NB4 (cell line): ENCODE results near the gene HNRNPDL.

ENCODE experiments used
- POLR2A ChIP-seq: IDR thresholded peaks from 2 replicates; pipeline ENCODE4 v1.6.1; 2011; ENCODE audit warnings: mild to moderate bottlenecking; ENCODE audit not compliant: insufficient read length; ENCODE audit errors: extremely low read depth
- TF ChIP-seq, protein P1 (sequence below): IDR thresholded peaks from one replicate; pipeline ENCODE4 v1.5.1; 2012; ENCODE audit warnings: low read depth, low read length

DNA sequence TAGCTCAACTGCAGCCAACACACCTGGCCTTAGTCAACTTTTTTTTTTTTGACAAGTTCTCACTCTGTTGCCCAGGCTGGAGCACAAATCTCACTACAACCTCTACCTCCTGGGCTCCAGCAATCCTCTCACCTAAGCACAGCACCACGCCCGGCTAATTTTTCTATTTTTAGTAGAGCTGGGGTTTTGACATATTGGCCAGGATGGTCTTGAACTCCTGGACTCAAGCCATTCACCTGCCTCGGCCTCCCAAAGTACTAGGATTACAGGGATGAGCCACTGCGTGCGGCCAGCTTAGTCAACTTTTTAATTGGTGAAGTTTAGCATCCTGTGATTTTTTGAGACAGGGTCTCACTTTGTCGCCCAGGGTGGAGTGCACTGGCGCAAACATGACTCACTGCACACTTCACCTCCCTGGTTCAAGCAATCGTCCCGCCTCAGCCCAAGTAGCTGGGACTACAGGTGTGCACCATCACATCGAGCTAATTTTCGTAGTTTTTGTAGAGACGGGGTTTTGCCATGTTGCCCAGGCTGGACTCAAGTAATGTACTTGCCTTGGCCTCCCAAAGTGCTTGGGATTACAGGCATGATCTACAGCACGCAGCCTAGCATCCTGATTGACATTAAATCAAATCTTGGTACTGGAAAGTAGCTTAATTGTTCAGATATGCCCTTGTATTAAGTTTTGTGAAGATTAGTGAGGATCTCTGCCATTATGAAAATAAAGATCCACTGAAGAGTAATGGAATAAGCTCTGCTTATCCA, 8.3 kb downstream of the HNRNPDL start:
- TF ChIP-seq, protein P1, sequence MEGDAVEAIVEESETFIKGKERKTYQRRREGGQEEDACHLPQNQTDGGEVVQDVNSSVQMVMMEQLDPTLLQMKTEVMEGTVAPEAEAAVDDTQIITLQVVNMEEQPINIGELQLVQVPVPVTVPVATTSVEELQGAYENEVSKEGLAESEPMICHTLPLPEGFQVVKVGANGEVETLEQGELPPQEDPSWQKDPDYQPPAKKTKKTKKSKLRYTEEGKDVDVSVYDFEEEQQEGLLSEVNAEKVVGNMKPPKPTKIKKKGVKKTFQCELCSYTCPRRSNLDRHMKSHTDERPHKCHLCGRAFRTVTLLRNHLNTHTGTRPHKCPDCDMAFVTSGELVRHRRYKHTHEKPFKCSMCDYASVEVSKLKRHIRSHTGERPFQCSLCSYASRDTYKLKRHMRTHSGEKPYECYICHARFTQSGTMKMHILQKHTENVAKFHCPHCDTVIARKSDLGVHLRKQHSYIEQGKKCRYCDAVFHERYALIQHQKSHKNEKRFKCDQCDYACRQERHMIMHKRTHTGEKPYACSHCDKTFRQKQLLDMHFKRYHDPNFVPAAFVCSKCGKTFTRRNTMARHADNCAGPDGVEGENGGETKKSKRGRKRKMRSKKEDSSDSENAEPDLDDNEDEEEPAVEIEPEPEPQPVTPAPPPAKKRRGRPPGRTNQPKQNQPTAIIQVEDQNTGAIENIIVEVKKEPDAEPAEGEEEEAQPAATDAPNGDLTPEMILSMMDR: no peak
- TF ChIP-seq POLR2A: peak; percentile 30
